H1 (cell line): ENCODE measurements around the gene HEBP1. TPM values are rescaled to one million over a fixed set of nuclear protein-coding genes. Genes with fewer than 3 reads are reported as not detected.

Source experiments
- ATF3 ChIP-seq: IDR thresholded peaks from 2 replicates; pipeline ENCODE4 v1.6.1; 2011; ENCODE audit warnings: low read depth, mild to moderate bottlenecking, low read length; ENCODE audit not compliant: insufficient read depth
- SAP30 ChIP-seq: fragments of 300-600 bp; sonication (generic); IDR thresholded peaks from 2 replicates; pipeline ENCODE4 v1.7.1; 2012; ENCODE audit warnings: low read length, moderate library complexity, mild to moderate bottlenecking, inconsistent platforms; ENCODE audit not compliant: insufficient read depth, insufficient replicate concordance
- SIN3A ChIP-seq, 2 experiments: IDR thresholded peaks in 1 of 2; conservative IDR thresholded peaks in 1 of 2; 2 replicates each; pipeline ENCODE4 v1.6.1; 2011 to 2012; ENCODE audit warnings: low read length in 2 of 2, improper control_type of control experiment in 1 of 2, low read depth in 1 of 2, mild to moderate bottlenecking in 1 of 2
- SIX5 ChIP-seq: IDR thresholded peaks from 2 replicates; pipeline ENCODE4 v1.6.1; 2011; ENCODE audit warnings: mild to moderate bottlenecking, low read depth, low read length
- polyA plus RNA-seq, 7 experiments: library from polyadenylated mRNA; depleted of rRNA in 3 of 7; stranded (reverse) in 5 of 7; unstranded in 2 of 7; fragments of >200 nt in 5 of 7; fragments of 200-250 nt in 2 of 7; gene quantifications; 1 replicate in 5 of 7; 2 replicates in 1 of 7; 4 replicates in 1 of 7; pipeline versions ENCODE4 v1.2.1 to v1.2.3, GENCODE V29; 2011 to 2013; ENCODE audit warnings: missing spikeins in 2 of 7, mixed read lengths in 2 of 7
- total RNA-seq: library from RNA; stranded (reverse); fragmentation: NEBNext Ultra II Directional; extraction: Animal tissue kit (Norgen Biotek cat#: 25700); gene quantifications from 2 replicates; pipeline ENCODE4 v1.2.1, GENCODE V29; 2021

HEBP1 gene
- total and polyA plus RNA-seq, 2 of the 8 experiments (the other 6 are each of a cell fraction or from before 2014, with no cell fraction given): 30.8 to 56.1 TPM

GRCh38 chr12:12941450-12942350, 58.4 kb downstream of the HEBP1 start (continued):
- TF ChIP-seq SIX5 (no peak), SAP30 (no peak), ATF3 (no peak), SIN3A (conservative IDR thresholded peaks at IDR 0.05 in 1 of 2, IDR thresholded peaks at IDR 0.05 in 1 of 2; ENCODE audit: low read depth in 1 of 2, low read length in 2 of 2) (no peak)
